Measurements from ENCODE around the gene SCUBE1. TPM values are rescaled to one million over a fixed set of nuclear protein-coding genes. Genes with fewer than 3 reads are reported as not detected.

Gene SCUBE1
- polyA plus RNA-seq, 4 donors = 0.45 to 5.4 (median 1.6) TPM

GRCh38 chr22:43240614-43241013 is 102.6 kb downstream of the SCUBE1 start:
- WGBS, 3 donors = 75 to 79% (median 78%) methylated on average over 7 of the region's 7 CpGs
- Histone ChIP-seq H3K27ac (ENCODE audit: low read depth in 1 of 3, low read length in 2 of 3) (no peak overlapping the region), H3K9me3 (ENCODE audit: control insufficient read depth in 2 of 2, insufficient read depth in 1 of 2, low read depth in 1 of 2, low read length in 1 of 2) (no peaks in the 10 kb centered on the region), H3K4me3 (ENCODE audit: low read depth in 1 of 3, low read length in 3 of 3) (no peak overlapping the region), H3K27me3 (ENCODE audit: control insufficient read depth in 3 of 3, insufficient read depth in 3 of 3, low read length in 3 of 3) (no peaks in the 10 kb centered on the region), H3K36me3 (ENCODE audit: control insufficient read depth in 3 of 3, insufficient read depth in 2 of 3, low read depth in 1 of 3, low read length in 3 of 3) (no peaks in the 10 kb centered on the region), H3K4me1 (ENCODE audit: control insufficient read depth in 3 of 3, insufficient read depth in 2 of 3, low read depth in 1 of 3, low read length in 2 of 3) (no peaks in the 10 kb centered on the region)
- DNase-seq (no peak), FAIRE-seq (no peak)

- Histone ChIP-seq H3K4me1 (ENCODE audit: control insufficient read depth in 3 of 3, insufficient read depth in 2 of 3, low read depth in 1 of 3, low read length in 2 of 3) (no peaks in the 10 kb centered on the region), H3K9me3 (ENCODE audit: control insufficient read depth in 2 of 2, insufficient read depth in 1 of 2, low read depth in 1 of 2, low read length in 1 of 2) (no peaks in the 10 kb centered on the region), H3K27ac (ENCODE audit: low read depth in 1 of 3, low read length in 2 of 3) (no peak overlapping the region), H3K36me3 (ENCODE audit: control insufficient read depth in 3 of 3, insufficient read depth in 2 of 3, low read depth in 1 of 3, low read length in 3 of 3) (no peaks in the 10 kb centered on the region), H3K4me3 (ENCODE audit: low read depth in 1 of 3, low read length in 3 of 3) (no peak overlapping the region), H3K27me3 (ENCODE audit: control insufficient read depth in 3 of 3, insufficient read depth in 3 of 3, low read length in 3 of 3) (no peaks in the 10 kb centered on the region)
- DNase-seq (no peak), FAIRE-seq (no peak)
- WGBS, 3 donors = 73 to 83% (median 78%) methylated on average over 9 of the region's 9 CpGs
Measured at GRCh38 chr22:43239956-43240355, 103.2 kb downstream of the SCUBE1 start.

GRCh38 chr22:43239193-43239780 is 103.9 kb downstream of the SCUBE1 start:
- Histone ChIP-seq H3K27ac (ENCODE audit: low read depth in 1 of 3, low read length in 2 of 3) (no peak overlapping the region), H3K9me3 (ENCODE audit: control insufficient read depth in 2 of 2, insufficient read depth in 1 of 2, low read depth in 1 of 2, low read length in 1 of 2) (no peaks in the 10 kb centered on the region), H3K4me1 (ENCODE audit: control insufficient read depth in 3 of 3, insufficient read depth in 2 of 3, low read depth in 1 of 3, low read length in 2 of 3) (no peaks in the 10 kb centered on the region), H3K36me3 (ENCODE audit: control insufficient read depth in 3 of 3, insufficient read depth in 2 of 3, low read depth in 1 of 3, low read length in 3 of 3) (no peaks in the 10 kb centered on the region), H3K4me3 (ENCODE audit: low read depth in 1 of 3, low read length in 3 of 3) (no peak overlapping the region), H3K27me3 (ENCODE audit: control insufficient read depth in 3 of 3, insufficient read depth in 3 of 3, low read length in 3 of 3) (no peaks in the 10 kb centered on the region)
- FAIRE-seq (no peak), DNase-seq (no peak)
- WGBS, 3 donors = 52 to 75% (median 75%) methylated on average over 7 of the region's 7 CpGs

- Histone ChIP-seq H3K9me3 (ENCODE audit: control insufficient read depth in 2 of 2, insufficient read depth in 1 of 2, low read depth in 1 of 2, low read length in 1 of 2) (no peaks in the 10 kb centered on the region), H3K27me3 (ENCODE audit: control insufficient read depth in 3 of 3, insufficient read depth in 3 of 3, low read length in 3 of 3) (no peaks in the 10 kb centered on the region), H3K36me3 (ENCODE audit: control insufficient read depth in 3 of 3, insufficient read depth in 2 of 3, low read depth in 1 of 3, low read length in 3 of 3) (no peaks in the 10 kb centered on the region), H3K4me1 (ENCODE audit: control insufficient read depth in 3 of 3, insufficient read depth in 2 of 3, low read depth in 1 of 3, low read length in 2 of 3) (no peaks in the 10 kb centered on the region), H3K4me3 (ENCODE audit: low read depth in 1 of 3, low read length in 3 of 3) (no peak overlapping the region), H3K27ac (ENCODE audit: low read depth in 1 of 3, low read length in 2 of 3) (no peak overlapping the region)
- no peak for DNase-seq
- no peak for FAIRE-seq
- WGBS, 3 donors = 74 to 76% (median 74%) methylated on average over 19 of the region's 19 CpGs
Measured at GRCh38 chr22:43238526-43239006, 104.6 kb downstream of the SCUBE1 start.

GRCh38 chr22:43237280-43237679 is 105.9 kb downstream of the SCUBE1 start:
- no peak overlapping the region for H3K27ac ChIP-seq (ENCODE audit: low read depth in 1 of 3, low read length in 2 of 3)
- DNase-seq = no peak
- no peak overlapping the region for H3K4me3 ChIP-seq (ENCODE audit: low read depth in 1 of 3, low read length in 3 of 3)
- no peaks in the 10 kb centered on the region for H3K4me1 ChIP-seq (ENCODE audit: control insufficient read depth in 3 of 3, insufficient read depth in 2 of 3, low read depth in 1 of 3, low read length in 2 of 3)
- no peaks in the 10 kb centered on the region for H3K36me3 ChIP-seq (ENCODE audit: control insufficient read depth in 3 of 3, insufficient read depth in 2 of 3, low read depth in 1 of 3, low read length in 3 of 3)
- H3K9me3 ChIP-seq (ENCODE audit: control insufficient read depth in 2 of 2, insufficient read depth in 1 of 2, low read depth in 1 of 2, low read length in 1 of 2) = no peaks in the 10 kb centered on the region
- H3K27me3 ChIP-seq (ENCODE audit: control insufficient read depth in 3 of 3, insufficient read depth in 3 of 3, low read length in 3 of 3) = no peaks in the 10 kb centered on the region
- FAIRE-seq = no peak
- 79 to 81% (median 80%) methylated on average over 9 of the region's 9 CpGs for WGBS, 3 donors

GRCh38 chr22:43236411-43237166 is 106.6 kb downstream of the SCUBE1 start:
- no peak for DNase-seq
- no peak overlapping the region for H3K4me3 ChIP-seq (ENCODE audit: low read depth in 1 of 3, low read length in 3 of 3)
- WGBS, 3 donors = 74 to 76% (median 75%) methylated on average over 13 to 14 of the region's 14 CpGs
- no peak overlapping the region for H3K27ac ChIP-seq (ENCODE audit: low read depth in 1 of 3, low read length in 2 of 3)
- no peaks in the 10 kb centered on the region for H3K9me3 ChIP-seq (ENCODE audit: control insufficient read depth in 2 of 2, insufficient read depth in 1 of 2, low read depth in 1 of 2, low read length in 1 of 2)
- H3K36me3 ChIP-seq (ENCODE audit: control insufficient read depth in 3 of 3, insufficient read depth in 2 of 3, low read depth in 1 of 3, low read length in 3 of 3) = no peaks in the 10 kb centered on the region
- FAIRE-seq = no peak
- H3K27me3 ChIP-seq (ENCODE audit: control insufficient read depth in 3 of 3, insufficient read depth in 3 of 3, low read length in 3 of 3) = no peaks in the 10 kb centered on the region
- no peaks in the 10 kb centered on the region for H3K4me1 ChIP-seq (ENCODE audit: control insufficient read depth in 3 of 3, insufficient read depth in 2 of 3, low read depth in 1 of 3, low read length in 2 of 3)

- peaks cover 0 to 3% (median 0%) of the 10 kb centered on the region in 3 donors for H3K4me1 ChIP-seq (ENCODE audit: control insufficient read depth in 3 of 3, insufficient read depth in 2 of 3, low read depth in 1 of 3, low read length in 2 of 3)
- no peaks in the 10 kb centered on the region for H3K27me3 ChIP-seq (ENCODE audit: control insufficient read depth in 3 of 3, insufficient read depth in 3 of 3, low read length in 3 of 3)
- H3K27ac ChIP-seq (ENCODE audit: low read depth in 1 of 3, low read length in 2 of 3) = no peak overlapping the region
- H3K36me3 ChIP-seq (ENCODE audit: control insufficient read depth in 3 of 3, insufficient read depth in 2 of 3, low read depth in 1 of 3, low read length in 3 of 3) = no peaks in the 10 kb centered on the region
- 42 to 70% (median 50%) methylated on average over 19 to 22 of the region's 22 CpGs for WGBS, 3 donors
- DNase-seq (peak in 1 of 2 donors; percentile 4), FAIRE-seq (no peak)
- no peaks in the 10 kb centered on the region for H3K9me3 ChIP-seq (ENCODE audit: control insufficient read depth in 2 of 2, insufficient read depth in 1 of 2, low read depth in 1 of 2, low read length in 1 of 2)
- H3K4me3 ChIP-seq (ENCODE audit: low read depth in 1 of 3, low read length in 3 of 3) = no peak overlapping the region
Measured at GRCh38 chr22:43235445-43236409, 107.4 kb downstream of the SCUBE1 start.

- no peak for DNase-seq
- peaks cover 0 to 3% (median 0%) of the 10 kb centered on the region in 3 donors for H3K4me1 ChIP-seq (ENCODE audit: control insufficient read depth in 3 of 3, insufficient read depth in 2 of 3, low read depth in 1 of 3, low read length in 2 of 3)
- H3K27ac ChIP-seq (ENCODE audit: low read depth in 1 of 3, low read length in 2 of 3) = no peak overlapping the region
- H3K27me3 ChIP-seq (ENCODE audit: control insufficient read depth in 3 of 3, insufficient read depth in 3 of 3, low read length in 3 of 3) = no peaks in the 10 kb centered on the region
- H3K36me3 ChIP-seq (ENCODE audit: control insufficient read depth in 3 of 3, insufficient read depth in 2 of 3, low read depth in 1 of 3, low read length in 3 of 3) = no peaks in the 10 kb centered on the region
- no peaks in the 10 kb centered on the region for H3K9me3 ChIP-seq (ENCODE audit: control insufficient read depth in 2 of 2, insufficient read depth in 1 of 2, low read depth in 1 of 2, low read length in 1 of 2)
- WGBS, 3 donors = 71 to 75% (median 73%) methylated on average over 7 to 9 of the region's 9 CpGs
- H3K4me3 ChIP-seq (ENCODE audit: low read depth in 1 of 3, low read length in 3 of 3) = no peak overlapping the region
- FAIRE-seq = no peak
Measured at GRCh38 chr22:43234264-43234988, 108.7 kb downstream of the SCUBE1 start.
